Measurements from ENCODE around the gene UGCG.

DNA sequence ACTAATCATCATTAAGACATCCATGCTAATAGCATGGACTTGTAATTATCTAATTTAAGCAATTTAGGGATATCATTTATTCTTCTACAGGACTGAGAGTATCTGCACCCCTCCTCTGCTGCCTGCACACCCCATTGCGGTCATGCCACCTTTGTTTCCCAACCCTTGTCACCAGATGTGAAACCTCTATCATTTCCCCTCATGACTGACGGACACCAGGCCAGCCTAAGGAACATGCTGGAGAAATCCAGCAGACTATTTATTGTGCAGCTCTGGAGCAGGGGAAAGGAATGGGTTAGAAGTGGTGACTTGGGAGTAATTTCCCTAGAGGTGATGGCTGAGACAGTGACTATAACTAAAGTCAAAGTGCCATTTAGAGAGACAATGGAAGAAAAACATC is 40.7 kb downstream of the UGCG start:
- no peak for TF ChIP-seq POLR2A (IDR thresholded peaks at IDR 0.05)
- TF ChIP-seq EP300 (IDR thresholded peaks at IDR 0.05; ENCODE audit: low read depth) = no peak
- TF ChIP-seq, protein P1, sequence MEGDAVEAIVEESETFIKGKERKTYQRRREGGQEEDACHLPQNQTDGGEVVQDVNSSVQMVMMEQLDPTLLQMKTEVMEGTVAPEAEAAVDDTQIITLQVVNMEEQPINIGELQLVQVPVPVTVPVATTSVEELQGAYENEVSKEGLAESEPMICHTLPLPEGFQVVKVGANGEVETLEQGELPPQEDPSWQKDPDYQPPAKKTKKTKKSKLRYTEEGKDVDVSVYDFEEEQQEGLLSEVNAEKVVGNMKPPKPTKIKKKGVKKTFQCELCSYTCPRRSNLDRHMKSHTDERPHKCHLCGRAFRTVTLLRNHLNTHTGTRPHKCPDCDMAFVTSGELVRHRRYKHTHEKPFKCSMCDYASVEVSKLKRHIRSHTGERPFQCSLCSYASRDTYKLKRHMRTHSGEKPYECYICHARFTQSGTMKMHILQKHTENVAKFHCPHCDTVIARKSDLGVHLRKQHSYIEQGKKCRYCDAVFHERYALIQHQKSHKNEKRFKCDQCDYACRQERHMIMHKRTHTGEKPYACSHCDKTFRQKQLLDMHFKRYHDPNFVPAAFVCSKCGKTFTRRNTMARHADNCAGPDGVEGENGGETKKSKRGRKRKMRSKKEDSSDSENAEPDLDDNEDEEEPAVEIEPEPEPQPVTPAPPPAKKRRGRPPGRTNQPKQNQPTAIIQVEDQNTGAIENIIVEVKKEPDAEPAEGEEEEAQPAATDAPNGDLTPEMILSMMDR (IDR thresholded peaks at IDR 0.05) = no peak

Data from transverse colon (tissue), 3 donors.